ENCODE data around the gene UBXN2A. TPM values are rescaled to one million over a fixed set of nuclear protein-coding genes. Genes with fewer than 3 reads are reported as not detected.

UBXN2A gene
- polyA plus RNA-seq, 3 donors, result 2.0 to 6.8 (median 5.5) TPM

DNA sequence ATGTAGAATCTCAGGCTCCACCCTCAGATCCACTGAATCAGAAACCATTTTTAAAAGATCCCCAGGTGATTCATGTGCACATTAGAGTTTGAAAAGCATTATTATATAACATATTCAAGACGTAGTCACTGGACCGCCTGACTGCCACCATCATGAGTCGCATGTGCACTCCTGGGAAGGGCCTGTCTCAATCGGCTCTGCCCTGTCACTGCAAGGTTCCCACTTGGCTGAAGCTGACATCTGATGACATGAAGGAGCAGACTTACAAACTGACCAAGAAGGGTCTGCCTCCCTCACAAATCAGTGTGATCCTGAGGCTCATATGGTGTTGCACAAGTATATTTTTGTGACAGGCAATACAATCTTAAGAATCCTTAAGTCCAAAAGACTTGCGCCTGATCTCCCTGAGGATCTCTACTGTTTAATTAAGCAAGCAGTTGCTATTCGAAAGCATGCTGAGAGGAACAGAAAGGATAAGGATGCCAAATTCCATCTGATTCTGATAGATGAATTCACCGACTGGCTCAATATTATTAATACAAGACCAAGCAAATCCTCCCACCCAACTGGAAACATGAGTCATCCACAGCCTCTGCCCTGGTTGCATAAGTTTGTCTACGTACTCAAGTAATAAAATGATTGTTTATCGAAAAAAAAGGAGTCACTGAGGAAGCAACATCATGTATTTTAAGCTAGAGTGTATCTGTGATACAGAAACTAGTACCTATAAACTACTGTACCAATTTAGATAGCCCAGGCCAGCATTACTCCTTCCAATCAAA, 39.5 kb upstream of the UBXN2A start:
- no peaks in the 10 kb centered on the region for H3K36me3 ChIP-seq (replicated peaks in 1 of 2; ENCODE audit: control insufficient read depth in 1 of 2, insufficient read depth in 2 of 2, low read length in 2 of 2)
- peak overlapping the region; percentile 43 to 81 (median 72) for H3K27ac Mint-ChIP-seq
- H3K27me3 ChIP-seq (ENCODE audit: control insufficient read depth in 2 of 2, insufficient read depth in 2 of 2, low read length in 2 of 2), result no peaks in the 10 kb centered on the region
- peaks cover 26 to 41% of the 10 kb centered on the region in 2 donors for H3K4me1 ChIP-seq (ENCODE audit: control insufficient read depth in 1 of 2, insufficient read depth in 2 of 2, low read length in 2 of 2)
- H3K79me2 ChIP-seq (ENCODE audit: insufficient read depth, low read length), result peaks cover 100% of the 10 kb centered on the region
- WGBS (ENCODE audit: insufficient coverage), result 72% methylated on average over 2 of the region's 9 CpGs
- no peak overlapping the region for H3K4me3 ChIP-seq (replicated peaks in 1 of 3; ENCODE audit: low read depth in 2 of 3, low read length in 3 of 3)
- H3K27me3 Mint-ChIP-seq (ENCODE audit: low read depth in 3 of 3), result peaks cover 0 to 3% (median 0%) of the 10 kb centered on the region in 3 donors
- TF ChIP-seq, protein P1, sequence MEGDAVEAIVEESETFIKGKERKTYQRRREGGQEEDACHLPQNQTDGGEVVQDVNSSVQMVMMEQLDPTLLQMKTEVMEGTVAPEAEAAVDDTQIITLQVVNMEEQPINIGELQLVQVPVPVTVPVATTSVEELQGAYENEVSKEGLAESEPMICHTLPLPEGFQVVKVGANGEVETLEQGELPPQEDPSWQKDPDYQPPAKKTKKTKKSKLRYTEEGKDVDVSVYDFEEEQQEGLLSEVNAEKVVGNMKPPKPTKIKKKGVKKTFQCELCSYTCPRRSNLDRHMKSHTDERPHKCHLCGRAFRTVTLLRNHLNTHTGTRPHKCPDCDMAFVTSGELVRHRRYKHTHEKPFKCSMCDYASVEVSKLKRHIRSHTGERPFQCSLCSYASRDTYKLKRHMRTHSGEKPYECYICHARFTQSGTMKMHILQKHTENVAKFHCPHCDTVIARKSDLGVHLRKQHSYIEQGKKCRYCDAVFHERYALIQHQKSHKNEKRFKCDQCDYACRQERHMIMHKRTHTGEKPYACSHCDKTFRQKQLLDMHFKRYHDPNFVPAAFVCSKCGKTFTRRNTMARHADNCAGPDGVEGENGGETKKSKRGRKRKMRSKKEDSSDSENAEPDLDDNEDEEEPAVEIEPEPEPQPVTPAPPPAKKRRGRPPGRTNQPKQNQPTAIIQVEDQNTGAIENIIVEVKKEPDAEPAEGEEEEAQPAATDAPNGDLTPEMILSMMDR (IDR thresholded peaks at IDR 0.05), result no peak
- peaks cover 49% of the 10 kb centered on the region for H3K4me1 Mint-ChIP-seq
- no peak overlapping the region for H2AFZ ChIP-seq (ENCODE audit: insufficient read depth, low read depth, low read length, poor library complexity, severe bottlenecking)
- H3K27ac ChIP-seq (ENCODE audit: low read depth in 1 of 2, low read length in 2 of 2), result peak overlapping the region in 1 of 2 donors; percentile 71
- no peak overlapping the region for H3K4me3 Mint-ChIP-seq
- peaks cover 94% of the 10 kb centered on the region for H4K20me1 ChIP-seq (ENCODE audit: insufficient read depth, low read length)
- no peak overlapping the region for H3K4me2 ChIP-seq (replicated peaks; ENCODE audit: extremely low read depth, low read length, poor library complexity, severe bottlenecking)
- intact Hi-C loops (cut with micrococcal nuclease), result no loop called here
- H3K9me3 ChIP-seq (replicated peaks in 1 of 2; ENCODE audit: control insufficient read depth in 1 of 2, insufficient read depth in 1 of 2, low read length in 2 of 2), result peaks cover 0 to 6% of the 10 kb centered on the region in 2 donors
- no peak overlapping the region for H3K9ac ChIP-seq (ENCODE audit: insufficient read depth, low read length, poor library complexity, severe bottlenecking)
- peak; percentile 59 to 86 (median 61) for DNase-seq
- H3K36me3 Mint-ChIP-seq, result peaks cover under 1 to 7% of the 10 kb centered on the region in 2 donors
- H3K9me3 Mint-ChIP-seq, result peaks cover 0 to 6% (median 3%) of the 10 kb centered on the region in 7 donors

DNA sequence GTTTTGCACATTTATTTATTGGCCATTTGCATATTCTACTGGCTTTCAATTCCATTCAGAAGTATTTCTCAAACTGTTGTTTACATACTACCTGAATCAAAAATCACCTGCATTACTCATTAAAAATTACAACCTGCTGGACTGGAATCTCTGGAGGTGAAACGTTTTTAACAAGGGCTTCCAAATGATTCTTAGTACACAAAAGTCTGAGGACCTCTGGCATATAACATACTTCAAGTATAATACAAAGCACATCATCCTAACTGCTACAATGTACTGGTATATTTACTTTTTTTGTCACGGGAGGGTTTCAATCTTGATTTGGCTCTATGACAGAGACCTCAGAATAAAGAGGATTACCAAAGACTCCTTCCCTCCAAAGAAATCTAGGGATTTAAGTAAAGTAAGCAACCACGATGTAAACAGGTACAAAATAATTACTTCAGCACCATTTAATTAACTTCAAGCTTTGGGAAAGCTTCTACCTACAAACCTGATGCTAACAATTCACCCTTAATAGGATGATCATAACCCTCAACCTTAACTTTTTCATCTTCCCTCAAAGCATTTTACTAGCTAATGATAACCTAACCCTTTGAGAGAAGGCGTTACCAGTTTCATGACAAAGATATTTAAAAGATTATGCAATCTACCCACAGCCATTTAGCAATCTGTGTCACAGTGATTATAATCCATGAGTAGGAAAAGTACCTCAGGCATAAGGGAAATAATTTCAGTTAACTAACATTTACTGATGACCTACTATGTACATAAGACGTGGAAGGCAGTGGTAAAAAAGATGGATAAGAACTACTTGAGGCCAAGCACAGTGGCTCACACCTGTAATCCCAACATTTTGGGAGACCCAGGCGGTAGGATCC, 38.1 kb upstream of the UBXN2A start:
- H3K27me3 ChIP-seq (ENCODE audit: control insufficient read depth in 2 of 2, insufficient read depth in 2 of 2, low read length in 2 of 2), result no peaks in the 10 kb centered on the region
- H3K36me3 Mint-ChIP-seq, result peaks cover 0 to 7% of the 10 kb centered on the region in 2 donors
- H3K9me3 Mint-ChIP-seq, result peaks cover 0 to 6% (median 3%) of the 10 kb centered on the region in 7 donors
- peak; percentile 59 to 76 (median 70) for DNase-seq
- H3K9me3 ChIP-seq (replicated peaks in 1 of 2; ENCODE audit: control insufficient read depth in 1 of 2, insufficient read depth in 1 of 2, low read length in 2 of 2), result peaks cover 0 to 6% of the 10 kb centered on the region in 2 donors
- no peaks in the 10 kb centered on the region for H3K36me3 ChIP-seq (replicated peaks in 1 of 2; ENCODE audit: control insufficient read depth in 1 of 2, insufficient read depth in 2 of 2, low read length in 2 of 2)
- TF ChIP-seq, protein P1 (IDR thresholded peaks at IDR 0.05), result no peak
- peaks cover 92% of the 10 kb centered on the region for H3K79me2 ChIP-seq (ENCODE audit: insufficient read depth, low read length)
- H3K4me3 Mint-ChIP-seq, result no peak overlapping the region
- no peak overlapping the region for H3K9ac ChIP-seq (ENCODE audit: insufficient read depth, low read length, poor library complexity, severe bottlenecking)
- H4K20me1 ChIP-seq (ENCODE audit: insufficient read depth, low read length), result peaks cover 86% of the 10 kb centered on the region
- intact Hi-C loops (cut with micrococcal nuclease), result no loop called here
- peak overlapping the region; percentile 58 to 89 (median 82) for H3K27ac Mint-ChIP-seq
- no peak overlapping the region for H3K4me3 ChIP-seq (replicated peaks in 1 of 3; ENCODE audit: low read depth in 2 of 3, low read length in 3 of 3)
- 43% methylated on average over 1 of the region's 6 CpGs for WGBS (ENCODE audit: insufficient coverage)
- H2AFZ ChIP-seq (ENCODE audit: insufficient read depth, low read depth, low read length, poor library complexity, severe bottlenecking), result no peak overlapping the region
- peaks cover 26 to 41% of the 10 kb centered on the region in 2 donors for H3K4me1 ChIP-seq (ENCODE audit: control insufficient read depth in 1 of 2, insufficient read depth in 2 of 2, low read length in 2 of 2)
- H3K4me2 ChIP-seq (replicated peaks; ENCODE audit: extremely low read depth, low read length, poor library complexity, severe bottlenecking), result peak overlapping the region; percentile 2
- H3K27me3 Mint-ChIP-seq (ENCODE audit: low read depth in 3 of 3), result peaks cover 0 to 3% (median 0%) of the 10 kb centered on the region in 3 donors
- H3K4me1 Mint-ChIP-seq, result peaks cover 46% of the 10 kb centered on the region
- peak overlapping the region in 1 of 2 donors; percentile 55 for H3K27ac ChIP-seq (ENCODE audit: low read depth in 1 of 2, low read length in 2 of 2)

Measured in CD14-positive monocyte (primary cell).